GM03348 (cell line): ENCODE results near the gene LONRF2.
A peak's percentile ranks its signal among the peaks of the same experiment; 100 is the strongest.

Experiments used
- DNase-seq: peaks from one replicate; pipeline ENCODE4 v3.0.0; 2012; ENCODE audit warnings: low spot score

The LONRF2 gene

GRCh38 chr2:100275200-100275589, 47.1 kb downstream of the LONRF2 start:
- DNase-seq: no peak

GRCh38 chr2:100274566-100275199, 47.6 kb downstream of the LONRF2 start:
- DNase-seq: no peak

- DNase-seq: no peak
These were observed 48.2 kb downstream of the LONRF2 start for GRCh38 chr2:100274076-100274475.

GRCh38 chr2:100273387-100273786, 48.9 kb downstream of the LONRF2 start:
- no peak for DNase-seq

GRCh38 chr2:100272841-100273329, 49.4 kb downstream of the LONRF2 start:
- DNase-seq: no peak

GRCh38 chr2:100271210-100271609, 51.1 kb downstream of the LONRF2 start:
- no peak for DNase-seq

- DNase-seq: no peak
These were observed 51.7 kb downstream of the LONRF2 start for GRCh38 chr2:100270381-100271146.

- no peak for DNase-seq
These were observed 52.4 kb downstream of the LONRF2 start for GRCh38 chr2:100269889-100270288.

- no peak for DNase-seq
These were observed 53.3 kb downstream of the LONRF2 start for GRCh38 chr2:100268986-100269385.

- DNase-seq: no peak
These were observed 54.5 kb downstream of the LONRF2 start for GRCh38 chr2:100267751-100268150.

GRCh38 chr2:100266126-100266525, 56.2 kb downstream of the LONRF2 start:
- DNase-seq: no peak

- no peak for DNase-seq
These were observed 57.1 kb downstream of the LONRF2 start for GRCh38 chr2:100265226-100265625.

- no peak for DNase-seq
These were observed 57.6 kb downstream of the LONRF2 start for GRCh38 chr2:100264651-100265050.

GRCh38 chr2:100264121-100264520, 58.2 kb downstream of the LONRF2 start:
- no peak for DNase-seq

- DNase-seq: peak; percentile 86
These were observed 59.6 kb downstream of the LONRF2 start for GRCh38 chr2:100262555-100263320.

- DNase-seq: no peak
These were observed 60.3 kb downstream of the LONRF2 start for GRCh38 chr2:100262046-100262445.

GRCh38 chr2:100260712-100261620, 61.3 kb downstream of the LONRF2 start:
- DNase-seq: peak; percentile 89

- DNase-seq: no peak
These were observed 63.2 kb downstream of the LONRF2 start for GRCh38 chr2:100259106-100259505.

- peak; percentile 50 for DNase-seq
These were observed 64.4 kb downstream of the LONRF2 start for GRCh38 chr2:100257939-100258338.

- DNase-seq: no peak
These were observed 65.5 kb downstream of the LONRF2 start for GRCh38 chr2:100256849-100257248.

- DNase-seq: no peak
These were observed 65.9 kb downstream of the LONRF2 start for GRCh38 chr2:100256416-100256815.
